ENCODE measurements around the gene USP32.
A peak's percentile ranks its signal among the peaks of the same experiment; 100 is the strongest.
"Not testable (repeated sequence)": the region's sequence is repeated elsewhere in the genome, so short reads cannot be mapped to it uniquely, and the experiment has no call there.

USP32 gene, protein sequence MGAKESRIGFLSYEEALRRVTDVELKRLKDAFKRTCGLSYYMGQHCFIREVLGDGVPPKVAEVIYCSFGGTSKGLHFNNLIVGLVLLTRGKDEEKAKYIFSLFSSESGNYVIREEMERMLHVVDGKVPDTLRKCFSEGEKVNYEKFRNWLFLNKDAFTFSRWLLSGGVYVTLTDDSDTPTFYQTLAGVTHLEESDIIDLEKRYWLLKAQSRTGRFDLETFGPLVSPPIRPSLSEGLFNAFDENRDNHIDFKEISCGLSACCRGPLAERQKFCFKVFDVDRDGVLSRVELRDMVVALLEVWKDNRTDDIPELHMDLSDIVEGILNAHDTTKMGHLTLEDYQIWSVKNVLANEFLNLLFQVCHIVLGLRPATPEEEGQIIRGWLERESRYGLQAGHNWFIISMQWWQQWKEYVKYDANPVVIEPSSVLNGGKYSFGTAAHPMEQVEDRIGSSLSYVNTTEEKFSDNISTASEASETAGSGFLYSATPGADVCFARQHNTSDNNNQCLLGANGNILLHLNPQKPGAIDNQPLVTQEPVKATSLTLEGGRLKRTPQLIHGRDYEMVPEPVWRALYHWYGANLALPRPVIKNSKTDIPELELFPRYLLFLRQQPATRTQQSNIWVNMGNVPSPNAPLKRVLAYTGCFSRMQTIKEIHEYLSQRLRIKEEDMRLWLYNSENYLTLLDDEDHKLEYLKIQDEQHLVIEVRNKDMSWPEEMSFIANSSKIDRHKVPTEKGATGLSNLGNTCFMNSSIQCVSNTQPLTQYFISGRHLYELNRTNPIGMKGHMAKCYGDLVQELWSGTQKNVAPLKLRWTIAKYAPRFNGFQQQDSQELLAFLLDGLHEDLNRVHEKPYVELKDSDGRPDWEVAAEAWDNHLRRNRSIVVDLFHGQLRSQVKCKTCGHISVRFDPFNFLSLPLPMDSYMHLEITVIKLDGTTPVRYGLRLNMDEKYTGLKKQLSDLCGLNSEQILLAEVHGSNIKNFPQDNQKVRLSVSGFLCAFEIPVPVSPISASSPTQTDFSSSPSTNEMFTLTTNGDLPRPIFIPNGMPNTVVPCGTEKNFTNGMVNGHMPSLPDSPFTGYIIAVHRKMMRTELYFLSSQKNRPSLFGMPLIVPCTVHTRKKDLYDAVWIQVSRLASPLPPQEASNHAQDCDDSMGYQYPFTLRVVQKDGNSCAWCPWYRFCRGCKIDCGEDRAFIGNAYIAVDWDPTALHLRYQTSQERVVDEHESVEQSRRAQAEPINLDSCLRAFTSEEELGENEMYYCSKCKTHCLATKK (N-terminal part only)

DNA sequence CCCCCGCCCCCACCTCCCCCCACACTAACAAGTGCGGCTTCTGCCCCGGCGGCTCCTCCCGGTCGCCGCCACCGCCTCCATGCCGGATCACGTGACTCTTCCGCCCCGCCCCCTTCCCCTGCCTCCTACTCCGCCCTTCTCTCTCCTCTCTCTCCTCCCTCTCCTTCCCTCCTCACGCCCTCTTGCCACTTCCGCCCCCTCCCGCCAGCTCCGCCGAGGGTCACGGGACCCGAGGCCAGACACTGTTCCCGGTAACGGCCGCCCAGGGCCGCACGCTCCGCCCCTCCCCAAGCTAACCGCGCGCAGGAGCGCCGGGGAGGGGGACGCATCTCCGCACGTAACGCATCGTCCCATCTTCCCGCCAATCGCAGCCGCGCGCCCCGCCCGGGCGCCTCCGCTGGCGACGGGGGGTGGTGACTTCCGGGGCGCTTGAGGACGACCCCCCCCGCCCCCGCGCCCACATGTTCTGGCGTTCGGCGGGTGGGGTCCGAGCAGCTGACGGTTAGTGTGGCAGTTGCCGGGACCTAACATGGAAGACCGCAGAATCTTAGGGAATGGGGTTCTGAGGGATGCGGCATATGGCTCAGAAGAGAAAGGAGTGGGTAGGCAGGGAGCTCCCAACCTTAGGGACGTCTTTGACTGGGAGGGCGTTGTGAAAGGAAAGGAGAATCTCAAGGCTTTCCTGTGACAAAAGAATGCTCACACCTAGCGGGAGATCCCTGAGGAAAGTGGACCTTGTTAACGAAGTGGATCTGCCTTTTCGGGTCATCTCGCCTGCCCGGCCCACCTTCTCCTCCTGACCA is at the start of gene USP32:
Gene USP32, minus strand, starts transcription at position 92 of the 803 bp plus-strand sequence. CDS start 194 bp downstream, outside the sequence.
- peak; percentile 98 for DNase-seq

- DNase-seq = no peak
Measured at GRCh38 chr17:60439501-60439900, 47.6 kb upstream of the USP32 start.

DNA sequence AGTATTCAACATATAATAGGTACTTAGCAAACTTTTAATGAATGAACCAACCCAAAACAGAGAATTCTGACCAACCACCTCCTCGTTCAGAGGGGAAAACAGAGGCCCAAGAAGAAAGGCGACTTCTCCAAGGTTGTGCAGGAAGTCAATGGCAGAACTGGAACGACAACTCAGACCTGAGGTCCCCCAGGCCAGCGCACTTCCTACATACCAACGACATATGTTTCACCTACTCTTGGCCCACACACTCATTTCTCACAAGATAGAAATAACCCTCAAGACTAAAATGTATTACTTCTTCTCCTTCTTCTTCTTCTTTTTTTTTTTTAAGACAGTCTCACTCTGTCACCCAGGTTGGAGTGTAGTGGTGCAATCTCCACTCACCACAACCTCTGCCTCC is 44.7 kb upstream of the USP32 start:
- no peak for DNase-seq

DNA sequence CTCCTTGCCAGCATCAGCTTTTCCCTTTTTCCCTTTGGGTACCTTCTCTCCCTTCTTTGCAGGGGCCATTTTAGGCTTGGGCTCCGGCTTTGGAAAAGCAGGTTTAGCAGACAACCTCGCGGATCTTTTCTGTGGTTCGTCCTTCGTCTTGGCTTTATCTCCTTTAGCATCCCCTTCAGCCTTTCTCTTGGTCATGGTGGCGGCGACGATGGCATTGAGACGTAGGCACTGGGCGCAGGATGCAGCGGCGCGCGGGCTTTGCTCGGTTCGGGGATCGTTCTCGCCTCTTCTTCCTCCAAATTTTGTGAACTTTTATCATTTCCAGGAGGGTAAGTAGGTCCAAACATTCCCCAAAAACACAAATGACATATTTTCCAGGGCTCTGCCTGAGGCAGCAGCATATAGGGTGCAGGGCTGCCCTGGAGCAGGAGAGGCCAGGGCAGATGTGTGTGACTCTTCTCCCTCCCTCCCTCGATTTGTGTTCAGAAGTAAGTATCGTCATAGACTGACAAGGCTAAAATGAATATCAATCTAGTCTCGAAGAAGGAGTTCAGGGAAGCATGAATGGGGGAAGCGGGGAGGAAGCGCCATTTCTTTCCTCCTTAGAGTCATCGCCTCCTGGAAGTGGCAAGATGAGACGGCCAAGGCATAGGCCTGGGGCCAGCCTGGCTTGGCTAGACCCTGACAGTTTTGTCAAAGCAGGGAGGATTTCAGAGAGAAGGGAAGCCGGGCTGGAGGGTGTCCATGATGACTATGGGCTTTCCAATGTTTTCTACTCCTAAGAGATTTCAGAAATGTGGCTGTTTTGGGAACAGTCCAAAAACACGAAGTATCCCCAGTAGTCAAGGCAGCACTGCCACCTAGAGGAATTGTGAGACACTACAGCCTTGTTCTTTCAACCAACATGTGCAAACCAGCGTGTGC is 43.6 kb upstream of the USP32 start:
- DNase-seq = peak; percentile 76

DNA sequence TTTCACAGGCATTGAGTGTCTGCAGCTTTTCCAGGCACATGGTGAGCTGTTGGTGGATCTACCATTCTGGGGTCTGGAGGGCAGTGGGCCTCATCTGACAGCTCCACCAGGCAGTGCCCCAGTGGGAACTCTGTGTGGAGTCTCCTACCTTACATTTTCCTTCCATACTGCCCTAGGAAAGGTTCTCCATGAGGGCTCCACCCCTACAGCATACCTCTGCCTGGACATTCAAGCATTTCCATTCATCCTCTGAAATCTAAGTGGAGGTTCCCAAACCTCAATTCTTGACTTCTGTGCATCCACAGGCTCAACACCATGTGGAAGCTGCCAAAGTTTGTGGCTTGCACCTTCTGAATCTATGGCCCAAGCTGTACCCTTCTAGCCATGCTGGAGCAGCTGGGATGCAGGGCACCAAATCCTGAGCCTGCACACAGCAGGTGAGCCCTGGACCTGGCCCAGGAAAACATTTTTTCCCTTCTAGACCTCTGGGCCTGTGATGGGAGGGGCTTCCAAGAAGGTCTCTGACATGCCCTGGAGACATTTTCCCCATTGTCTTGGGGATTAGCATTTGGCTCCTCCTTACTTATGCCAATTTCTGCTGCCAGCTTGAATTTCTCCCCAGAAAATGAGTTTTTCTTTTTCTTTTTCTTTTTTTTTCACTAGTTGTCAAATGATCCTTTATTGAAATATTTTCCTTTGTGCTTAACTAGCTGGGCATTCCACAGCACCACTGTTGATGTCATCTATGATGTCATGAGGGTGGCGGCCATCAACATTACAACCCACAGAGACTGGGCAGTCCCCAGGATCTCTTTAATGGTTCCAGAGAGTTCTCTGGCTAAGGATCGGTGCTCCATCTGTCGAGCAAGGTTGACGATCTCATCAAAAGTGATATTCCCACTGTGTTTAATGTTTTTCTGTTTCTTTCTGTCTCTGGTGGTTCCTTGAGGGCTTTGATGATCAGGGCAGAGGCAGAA is 41.4 kb upstream of the USP32 start:
- not testable (repeated sequence) for DNase-seq

DNA sequence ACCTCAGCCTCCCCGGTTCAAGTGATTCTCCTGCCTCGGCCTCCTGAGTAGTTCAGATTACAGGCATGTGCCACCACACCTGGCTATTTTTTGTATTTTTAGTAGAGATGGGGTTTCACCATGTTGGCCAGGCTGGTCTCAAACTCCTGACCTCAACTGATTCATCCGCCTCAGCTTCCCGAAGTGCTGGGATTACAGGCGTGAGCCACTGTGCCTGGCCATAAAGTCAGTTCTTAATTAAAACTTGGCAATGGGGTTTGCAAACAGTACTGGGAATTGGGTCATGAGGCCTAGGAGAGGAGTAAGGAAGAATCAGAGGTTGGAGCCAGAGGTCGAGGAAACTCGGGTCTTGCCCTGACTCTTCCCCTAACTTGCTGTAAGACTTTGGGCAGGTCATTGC is 38.6 kb upstream of the USP32 start:
- DNase-seq = not testable (repeated sequence)

GRCh38 chr17:60428491-60428890 is 36.6 kb upstream of the USP32 start:
- not testable (repeated sequence) for DNase-seq

DNA sequence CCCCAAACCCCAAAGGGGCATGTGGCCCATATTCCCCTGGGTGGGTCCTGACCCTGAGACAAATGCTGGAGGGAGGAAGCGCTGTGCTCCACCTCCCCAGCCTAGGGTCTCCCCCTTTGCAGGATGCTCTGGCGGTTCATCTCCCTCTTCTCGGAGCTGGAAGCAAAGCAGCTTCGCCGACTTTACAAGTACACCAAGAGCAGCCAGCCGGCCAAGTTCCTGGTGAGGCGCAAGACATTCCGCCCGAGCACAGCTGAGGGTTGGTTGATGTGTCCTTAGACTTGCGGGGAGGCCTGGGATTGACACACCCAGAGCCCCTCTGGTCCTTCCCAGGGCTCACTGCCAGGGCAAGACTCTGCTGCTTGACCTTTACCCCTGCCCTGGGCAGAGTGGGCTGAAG is 34.7 kb upstream of the USP32 start:
- DNase-seq = no peak

GRCh38 chr17:60425626-60426025 is 33.7 kb upstream of the USP32 start:
- no peak for DNase-seq

DNA sequence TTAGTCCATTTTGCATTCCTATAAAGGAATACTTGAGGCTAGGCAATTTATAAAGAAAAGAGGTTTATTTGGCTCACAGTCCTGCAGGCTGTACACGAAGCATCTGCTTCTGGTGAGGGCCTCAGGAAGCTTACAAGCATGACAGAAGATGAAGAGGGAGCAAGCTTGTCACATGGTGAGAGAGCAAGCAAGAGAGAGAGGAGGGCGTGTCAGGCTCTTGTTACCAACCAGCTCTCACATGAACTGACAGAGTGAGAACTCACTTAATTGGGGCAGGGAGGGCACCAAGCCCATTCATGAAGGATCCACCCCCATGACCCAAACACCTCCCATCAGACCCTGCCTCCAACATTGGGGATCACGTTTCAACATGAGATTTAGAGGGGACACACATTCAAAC is 31.9 kb upstream of the USP32 start:
- DNase-seq = no peak

DNA sequence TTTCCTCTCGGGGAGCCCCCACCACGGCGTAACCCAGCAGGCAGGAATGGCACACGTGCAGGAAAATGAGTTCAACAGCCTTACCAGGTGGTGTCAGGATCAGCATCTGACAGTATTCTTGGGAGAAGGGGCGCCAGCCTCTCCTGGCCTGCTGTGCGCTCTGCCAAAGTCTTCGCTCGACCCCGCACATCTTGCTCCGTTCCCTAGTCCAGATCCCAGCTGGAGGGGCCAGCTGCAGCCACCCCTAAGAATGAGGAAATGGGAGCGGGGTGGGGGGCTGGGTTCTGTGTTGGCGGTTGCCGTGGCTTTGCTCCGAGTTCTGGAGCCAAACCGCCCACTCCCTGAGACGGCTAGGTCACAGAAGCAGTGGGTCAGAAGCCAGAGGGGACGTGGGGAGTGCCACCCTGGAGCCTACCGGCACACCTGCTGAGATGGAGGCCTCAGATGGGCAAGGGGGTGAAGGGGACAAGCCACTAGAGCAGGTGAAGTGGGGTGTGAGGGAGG is 30.3 kb upstream of the USP32 start, which contains the start of gene CHCT1:
Gene CHCT1, plus strand, starts transcription at position 328 of the 504 bp plus-strand sequence. Its CDS starts 104 bp downstream, at position 432.
- DNase-seq = no peak

GRCh38 chr17:60421273-60422161 is 29.6 kb upstream of the USP32 start:
- DNase-seq = peak; percentile 80

DNA sequence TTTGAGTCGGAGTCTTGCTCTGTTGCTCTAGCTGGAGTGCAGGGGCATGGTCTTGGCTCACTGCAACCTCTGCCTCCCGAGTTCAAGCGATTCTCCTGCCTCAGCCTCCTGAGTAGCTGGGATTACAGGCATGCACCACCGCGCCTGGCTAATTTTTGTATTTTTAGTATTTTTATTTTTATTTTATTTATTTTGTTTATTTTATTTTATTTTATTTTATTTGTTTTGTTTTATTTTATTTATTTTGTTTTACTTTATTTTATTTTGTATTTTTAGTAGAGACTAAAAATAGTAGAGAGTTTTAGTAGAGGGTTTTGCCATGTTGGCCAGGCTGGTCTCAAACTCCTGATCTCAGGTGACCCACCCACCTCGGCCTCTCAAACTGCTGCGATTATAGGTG is 27.9 kb upstream of the USP32 start:
- not testable (repeated sequence) for DNase-seq

DNA sequence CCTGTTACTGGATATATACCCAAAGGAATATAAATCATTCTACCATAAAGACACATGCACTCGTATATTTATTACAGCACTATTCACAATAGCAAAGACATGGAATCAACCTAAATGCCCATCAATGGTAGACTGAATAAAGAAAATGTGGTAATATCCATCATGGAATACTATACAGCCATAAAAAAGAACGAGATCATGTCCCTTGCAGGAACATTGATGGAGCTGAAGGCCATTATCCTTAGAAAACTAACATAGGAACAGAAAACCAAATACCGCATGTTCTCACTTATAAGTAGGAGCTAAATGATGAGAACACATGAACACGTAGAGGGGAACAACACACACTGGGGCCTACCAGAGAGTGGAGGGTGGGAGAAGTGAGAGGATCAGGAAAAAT is 27.1 kb upstream of the USP32 start:
- DNase-seq = not testable (repeated sequence)

DNA sequence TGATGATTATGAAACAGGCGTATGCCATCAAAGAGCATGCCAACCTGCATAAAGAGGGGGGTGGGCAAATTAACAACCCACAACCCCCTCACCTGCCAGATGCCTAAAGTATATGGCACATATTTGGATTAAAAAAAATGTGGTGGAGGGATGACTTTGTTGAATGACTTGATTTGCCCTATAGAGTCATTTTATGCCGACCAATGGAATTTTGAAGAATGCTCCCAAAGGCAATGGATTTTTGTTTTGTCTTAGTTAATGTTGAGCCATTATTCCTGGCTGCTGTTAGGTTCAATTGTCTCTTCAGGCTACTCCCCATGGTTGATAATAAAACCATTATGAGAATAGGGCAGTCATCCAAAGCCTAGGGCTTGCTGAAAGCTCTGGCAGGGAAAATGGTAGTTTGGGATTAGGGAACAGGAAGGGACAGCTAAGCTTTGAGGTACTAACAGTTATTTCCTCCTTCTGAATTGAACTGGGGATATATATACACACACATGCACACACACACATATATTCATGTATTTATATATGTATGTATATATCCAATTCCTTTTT is 24.5 kb upstream of the USP32 start:
- DNase-seq = no peak

DNA sequence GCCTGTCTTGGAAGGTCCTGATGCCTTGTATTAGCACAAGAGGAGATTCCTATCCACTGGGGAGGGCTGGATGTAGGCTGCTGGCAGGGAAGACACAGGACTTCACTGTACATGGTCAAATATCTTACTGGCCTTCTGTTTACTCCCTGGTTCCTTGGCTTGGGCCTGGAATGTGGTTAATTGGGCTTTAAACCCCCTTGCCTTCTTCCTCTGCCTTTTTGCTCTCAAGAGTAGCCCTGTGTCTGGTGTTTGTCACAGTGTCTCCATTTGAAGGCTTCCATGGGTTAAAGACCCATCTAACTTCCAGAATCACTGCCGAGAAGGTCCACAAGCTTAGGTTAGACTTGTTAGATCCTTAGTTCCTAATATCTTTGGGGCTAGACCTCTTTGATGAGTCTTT is 23.2 kb upstream of the USP32 start:
- DNase-seq = no peak

DNA sequence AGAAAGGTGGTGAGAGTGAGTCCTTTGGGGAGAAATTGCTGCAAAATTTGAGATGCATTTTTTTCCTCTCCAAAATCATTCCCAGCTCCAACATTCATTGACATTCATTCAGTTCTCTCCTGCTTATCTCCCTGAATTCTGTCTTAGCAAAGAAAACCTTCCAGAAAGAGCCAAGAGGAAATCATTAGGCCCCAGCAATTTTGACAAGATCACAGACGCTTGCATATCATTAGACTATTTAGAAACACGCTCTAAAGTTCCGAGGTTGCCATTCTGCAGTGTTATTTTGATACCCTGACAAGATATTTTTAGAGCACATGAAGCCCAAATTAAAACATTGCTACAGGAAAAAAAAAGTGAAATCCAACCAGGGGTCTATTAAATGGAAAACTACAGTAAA is 20.8 kb upstream of the USP32 start:
- DNase-seq = no peak

DNA sequence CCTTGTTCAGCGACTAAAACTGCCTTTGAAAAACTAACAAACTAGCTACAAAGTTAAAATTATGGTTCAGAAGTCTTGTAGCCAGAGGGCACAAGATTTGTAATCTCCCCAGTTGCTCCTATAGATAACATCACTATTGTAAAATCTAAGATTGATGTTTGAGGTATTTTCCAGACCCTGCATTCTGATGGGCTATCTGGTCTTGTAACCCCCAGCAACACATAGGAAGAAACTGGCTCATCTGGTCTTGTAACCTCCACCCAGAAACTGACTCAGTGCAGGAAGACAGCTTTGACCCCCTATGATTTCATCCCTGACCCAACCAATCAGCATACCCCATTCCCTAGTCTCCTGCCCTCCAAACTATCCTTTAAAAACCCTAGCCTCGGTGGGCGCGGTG is 18.1 kb upstream of the USP32 start:
- DNase-seq = no peak

Measured in RPMI8226 (cell line).